ENCODE measurements around the gene SNCB. TPM values are rescaled to one million over a fixed set of nuclear protein-coding genes. Genes with fewer than 3 reads are reported as not detected.

Gene SNCB
- polyA plus RNA-seq, 3 donors from 2014 or later, result 0.26 TPM; not detected in 2

- Mint-ChIP-seq H3K36me3 (no peaks in the 10 kb centered on the region), H3K9me3 (no peaks in the 10 kb centered on the region), H3K27me3 (ENCODE audit: low read depth in 3 of 3) (peaks cover 0 to 2% (median 0%) of the 10 kb centered on the region in 3 donors), H3K4me3 (no peak overlapping the region), H3K27ac (peak overlapping the region in 1 of 6 donors; percentile 40), H3K4me1 (peaks cover 0 to 1% of the 10 kb centered on the region in 2 donors)
- DNase-seq, result peak; percentile 62 to 73 (median 67)
These were observed 56.6 kb downstream of the SNCB start for GRCh38 chr5:176573564-176574296.

Other genes with a start within 250 kb of the SNCB start
- 10 to 100 TPM in 2 of 3 donors, 1 to 10 TPM in 1; 5.7 to 34.7 (median 16.6) TPM for gene NOP16, start 241.9 kb downstream of the SNCB start, polyA plus RNA-seq
- 100 to 1,000 TPM; 186 to 218 (median 207) TPM for gene HIGD2A, start 241.8 kb downstream of the SNCB start, polyA plus RNA-seq
- 100 to 1,000 TPM in 2 of 3 donors, 10 to 100 TPM in 1; 67.5 to 115 (median 113) TPM for gene CLTB, start 214.0 kb downstream of the SNCB start, polyA plus RNA-seq
- gene FAF2, start 182.1 kb downstream of the SNCB start, polyA plus RNA-seq, result 10 to 100 TPM in 2 of 3 donors, 1 to 10 TPM in 1; 9.0 to 17.6 (median 17.0) TPM
- gene RNF44, start 93.1 kb downstream of the SNCB start, polyA plus RNA-seq, result 1 to 10 TPM; 1.2 to 9.8 (median 2.0) TPM
- gene CDHR2, start 81.2 kb downstream of the SNCB start, polyA plus RNA-seq, result not detected
- gene GPRIN1, start 20.4 kb downstream of the SNCB start, polyA plus RNA-seq, result under 1 TPM; 0.34 to 0.63 (median 0.46) TPM
- not detected for gene EIF4E1B, start 141 bp upstream of the SNCB start, polyA plus RNA-seq
- gene TSPAN17, start 16.9 kb upstream of the SNCB start, polyA plus RNA-seq, result 10 to 100 TPM; 45.2 to 53.0 (median 49.4) TPM
- not detected for gene UNC5A, start 180.0 kb upstream of the SNCB start, polyA plus RNA-seq